HG02678 (cell line): ENCODE data around the gene KIF13A.
"Not testable (repeated sequence)": the region's sequence is repeated elsewhere in the genome, so short reads cannot be mapped to it uniquely, and the experiment has no call there.

Source experiments
- ATAC-seq: cut with Tn5 transposase; IDR thresholded peaks from one replicate; pipeline ENCODE4 v1.9.1; 2021; ENCODE audit warnings: mild to moderate bottlenecking, moderate library complexity; ENCODE audit not compliant: unreplicated experiment

KIF13A gene

GRCh38 chr6:17816921-17817611, 170.4 kb downstream of the KIF13A start:
- ATAC-seq: no peak

GRCh38 chr6:17813542-17813941, 173.9 kb downstream of the KIF13A start:
- no peak for ATAC-seq

- ATAC-seq: no peak
Observed at GRCh38 chr6:17812311-17812710, 175.1 kb downstream of the KIF13A start.

GRCh38 chr6:17808609-17809008, 178.8 kb downstream of the KIF13A start:
- no peak for ATAC-seq

- not testable (repeated sequence) for ATAC-seq
Observed at GRCh38 chr6:17807431-17807830, 180.0 kb downstream of the KIF13A start.

- no peak for ATAC-seq
Observed at GRCh38 chr6:17803409-17803808, 184.0 kb downstream of the KIF13A start.

- no peak for ATAC-seq
Observed at GRCh38 chr6:17798477-17799154, 188.8 kb downstream of the KIF13A start.

- ATAC-seq: no peak
Observed at GRCh38 chr6:17790489-17790888, 196.9 kb downstream of the KIF13A start.

GRCh38 chr6:17785094-17785787, 202.2 kb downstream of the KIF13A start:
- ATAC-seq: no peak

GRCh38 chr6:17780061-17780460, 207.4 kb downstream of the KIF13A start:
- ATAC-seq: no peak

- no peak for ATAC-seq
Observed at GRCh38 chr6:17771609-17772008, 215.8 kb downstream of the KIF13A start.

- no peak for ATAC-seq
Observed at GRCh38 chr6:17768881-17769280, 218.6 kb downstream of the KIF13A start.

- no peak for ATAC-seq
Observed at GRCh38 chr6:17768388-17768787, 219.0 kb downstream of the KIF13A start.

- ATAC-seq: no peak
Observed at GRCh38 chr6:17762651-17763050, 224.8 kb downstream of the KIF13A start.

- no peak for ATAC-seq
Observed at GRCh38 chr6:17758119-17758518, 229.3 kb downstream of the KIF13A start.

- ATAC-seq: no peak
Observed at GRCh38 chr6:17754254-17754653, 233.2 kb downstream of the KIF13A start.

- ATAC-seq: not testable (repeated sequence)
Observed at GRCh38 chr6:17745324-17745723, 242.1 kb downstream of the KIF13A start.

- ATAC-seq: not testable (repeated sequence)
Observed at GRCh38 chr6:17744757-17745308, 242.6 kb downstream of the KIF13A start.

- ATAC-seq: no peak
Observed at GRCh38 chr6:17744019-17744756, 243.2 kb downstream of the KIF13A start.

- no peak for ATAC-seq
Observed at GRCh38 chr6:17741507-17741906, 245.9 kb downstream of the KIF13A start.
